GM12878 (cell line): ENCODE measurements around the gene NSG2. TPM values are rescaled to one million over a fixed set of nuclear protein-coding genes. Genes with fewer than 3 reads are reported as not detected.

ENCODE experiments used
- BCLAF1 ChIP-seq: fragments of 450-650 bp; IDR thresholded peaks from 2 replicates; pipeline ENCODE4 v1.6.1; 2017; ENCODE audit warnings: antibody characterized with exemption, mild to moderate bottlenecking, moderate library complexity
- CBFB ChIP-seq: IDR thresholded peaks from 2 replicates; pipeline ENCODE4 v1.6.1; 2016; ENCODE audit warnings: antibody characterized with exemption, low read depth
- CHD2 ChIP-seq: IDR thresholded peaks from 2 replicates; pipeline ENCODE4 v1.6.1; 2011; ENCODE audit warnings: low read depth, low read length, improper control_type of control experiment, borderline replicate concordance
- ELK1 ChIP-seq: IDR thresholded peaks from 2 replicates; pipeline ENCODE4 v1.6.1; 2012; ENCODE audit warnings: low read depth, low read length, improper control_type of control experiment
- ESRRA ChIP-seq: IDR thresholded peaks from 2 replicates; pipeline ENCODE4 v1.6.1; 2012; ENCODE audit warnings: mild to moderate bottlenecking, low read length, improper control_type of control experiment
- IRF4 ChIP-seq: IDR thresholded peaks from 2 replicates; pipeline ENCODE4 v1.6.1; 2011; ENCODE audit warnings: low read depth, low read length
- RAD51 ChIP-seq: fragments of 450-650 bp; IDR thresholded peaks from 2 replicates; pipeline ENCODE4 v1.6.1; 2016; ENCODE audit warnings: moderate library complexity, mild to moderate bottlenecking, inconsistent platforms
- RB1 ChIP-seq: fragments of 450-650 bp; formaldehyde crosslinking; IDR thresholded peaks from 2 replicates; pipeline ENCODE4 v1.6.1; 2017; ENCODE audit warnings: mild to moderate bottlenecking, borderline replicate concordance
- SMAD1 ChIP-seq: fragments of 450-650 bp; IDR thresholded peaks from 2 replicates; pipeline ENCODE4 v1.6.1; 2018; ENCODE audit warnings: mild to moderate bottlenecking, low read depth; ENCODE audit not compliant: partially characterized antibody
- SP1 ChIP-seq: IDR thresholded peaks from one replicate; pipeline ENCODE4 v1.6.1; 2011; ENCODE audit warnings: low read depth, low read length
- TARDBP ChIP-seq: IDR thresholded peaks from 2 replicates; pipeline ENCODE4 v1.6.1; 2016; ENCODE audit warnings: borderline replicate concordance
- ZNF207 ChIP-seq: fragments of 450-650 bp; IDR thresholded peaks from 2 replicates; pipeline ENCODE4 v1.6.1; 2014; ENCODE audit warnings: antibody characterized with exemption, mild to moderate bottlenecking, borderline replicate concordance
- ZNF592 ChIP-seq: fragments of 450-650 bp; IDR thresholded peaks from 2 replicates; pipeline ENCODE4 v1.6.1; 2017; ENCODE audit warnings: mild to moderate bottlenecking, moderate library complexity
- polyA plus RNA-seq, 11 experiments: library from polyadenylated mRNA; depleted of rRNA in 4 of 11; unstranded in 6 of 11; stranded (reverse) in 5 of 11; fragments of >200 nt; fragmentation: Nextera tagmentation in 4 of 11; fragmentation: Illumina TruSeq in 1 of 11; extraction: Ambion mirVana in 4 of 11; extraction: Trizol in 1 of 11; gene quantifications; 1 replicate in 1 of 11; 2 replicates in 10 of 11; pipeline versions ENCODE4 v1.2.1 to v1.2.3, GENCODE V29; 2011 to 2016; ENCODE audit warnings: inconsistent platforms in 2 of 11, missing spikeins in 2 of 11, low read depth in 1 of 11
- total RNA-seq, 4 experiments: library from RNA; depleted of rRNA in 3 of 4; stranded (reverse); fragments of >200 nt in 3 of 4; fragmentation: Illumina TruSeq in 1 of 4; extraction: Trizol in 1 of 4; gene quantifications; 2 replicates each; pipeline versions ENCODE4 v1.2.1 to v1.2.3, GENCODE V29; 2013 to 2021
- TF ChIP-seq, protein P1 (sequence below): IDR thresholded peaks from 2 replicates; pipeline ENCODE4 v1.6.1; 2012; ENCODE audit warnings: mild to moderate bottlenecking, low read depth, low read length

Gene NSG2
- total and polyA plus RNA-seq, 10 of the 15 experiments (the other 5 are each of a cell fraction or from before 2014, with no cell fraction given), result 0.04 to 0.14 TPM; not detected in 8

DNA sequence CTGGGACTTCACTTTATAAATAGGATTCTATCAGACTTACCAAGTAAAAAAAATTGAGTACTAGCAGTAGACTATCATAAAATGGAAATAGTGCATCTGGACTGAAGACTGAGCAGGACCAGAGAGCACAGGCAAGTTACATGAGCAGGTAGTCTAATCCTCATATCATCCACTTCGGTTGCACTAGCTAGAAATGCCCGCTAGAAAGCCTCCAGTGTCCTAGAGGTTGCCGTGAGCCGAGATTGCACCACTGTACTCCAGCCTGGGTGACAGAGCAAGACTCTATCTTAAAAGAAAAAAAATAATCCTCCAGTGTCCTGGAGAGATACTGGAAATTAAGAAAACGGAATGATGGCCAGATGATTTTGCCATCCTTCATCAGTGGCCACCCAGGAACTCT, 36.6 kb upstream of the NSG2 start (continued):
- TF ChIP-seq, protein P1, sequence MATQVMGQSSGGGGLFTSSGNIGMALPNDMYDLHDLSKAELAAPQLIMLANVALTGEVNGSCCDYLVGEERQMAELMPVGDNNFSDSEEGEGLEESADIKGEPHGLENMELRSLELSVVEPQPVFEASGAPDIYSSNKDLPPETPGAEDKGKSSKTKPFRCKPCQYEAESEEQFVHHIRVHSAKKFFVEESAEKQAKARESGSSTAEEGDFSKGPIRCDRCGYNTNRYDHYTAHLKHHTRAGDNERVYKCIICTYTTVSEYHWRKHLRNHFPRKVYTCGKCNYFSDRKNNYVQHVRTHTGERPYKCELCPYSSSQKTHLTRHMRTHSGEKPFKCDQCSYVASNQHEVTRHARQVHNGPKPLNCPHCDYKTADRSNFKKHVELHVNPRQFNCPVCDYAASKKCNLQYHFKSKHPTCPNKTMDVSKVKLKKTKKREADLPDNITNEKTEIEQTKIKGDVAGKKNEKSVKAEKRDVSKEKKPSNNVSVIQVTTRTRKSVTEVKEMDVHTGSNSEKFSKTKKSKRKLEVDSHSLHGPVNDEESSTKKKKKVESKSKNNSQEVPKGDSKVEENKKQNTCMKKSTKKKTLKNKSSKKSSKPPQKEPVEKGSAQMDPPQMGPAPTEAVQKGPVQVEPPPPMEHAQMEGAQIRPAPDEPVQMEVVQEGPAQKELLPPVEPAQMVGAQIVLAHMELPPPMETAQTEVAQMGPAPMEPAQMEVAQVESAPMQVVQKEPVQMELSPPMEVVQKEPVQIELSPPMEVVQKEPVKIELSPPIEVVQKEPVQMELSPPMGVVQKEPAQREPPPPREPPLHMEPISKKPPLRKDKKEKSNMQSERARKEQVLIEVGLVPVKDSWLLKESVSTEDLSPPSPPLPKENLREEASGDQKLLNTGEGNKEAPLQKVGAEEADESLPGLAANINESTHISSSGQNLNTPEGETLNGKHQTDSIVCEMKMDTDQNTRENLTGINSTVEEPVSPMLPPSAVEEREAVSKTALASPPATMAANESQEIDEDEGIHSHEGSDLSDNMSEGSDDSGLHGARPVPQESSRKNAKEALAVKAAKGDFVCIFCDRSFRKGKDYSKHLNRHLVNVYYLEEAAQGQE, result no peak
- TF ChIP-seq ESRRA (no peak), RB1 (no peak), ELK1 (no peak), BCLAF1 (no peak), TARDBP (no peak), ZNF207 (no peak), CHD2 (no peak), CBFB (no peak), SMAD1 (no peak), RAD51 (no peak), ZNF592 (no peak), IRF4 (no peak), SP1 (no peak)
- TF ChIP-seq, all 136 proteins: peak for 0
